ENCODE results near the gene SNRNP25. TPM values are rescaled to one million over a fixed set of nuclear protein-coding genes. Genes with fewer than 3 reads are reported as not detected.

SNRNP25 gene
- total and polyA plus RNA-seq, 2 of the 8 experiments (the other 6 are each of a cell fraction or from before 2014, with no cell fraction given) = 53.0 to 58.4 TPM

- H2AFZ ChIP-seq (ENCODE audit: low read length) = no peak overlapping the region
- no peaks in the 10 kb centered on the region for H3K79me2 ChIP-seq (ENCODE audit: control insufficient read depth in 1 of 2, insufficient read depth in 2 of 2, low read length in 2 of 2)
- H2BK12ac ChIP-seq (ENCODE audit: low read depth, low read length) = no peak overlapping the region
- WGBS, 2 experiments (ENCODE audit: extremely low coverage in 1 of 2, insufficient coverage in 1 of 2, insufficient read length in 1 of 2, insufficient replicate concordance in 2 of 2, low coverage in 1 of 2, low lambda C conversion rate in 2 of 2, missing lambda C conversion rate in 1 of 2) = 90% methylated on average over 17 of the region's 17 CpGs; no CpG with 5 or more reads in 1 of the 2 experiments
- H2BK20ac ChIP-seq (ENCODE audit: low read length) = no peak overlapping the region
- TF ChIP-seq POLR2AphosphoS5 (IDR thresholded peaks at IDR 0.05; ENCODE audit: low read depth, low read length) (peak; percentile 25; the same call in 1 of the 2 replicates), RAD21 (IDR thresholded peaks at IDR 0.05 in 1 of 2, conservative IDR thresholded peaks at IDR 0.05 in 1 of 2; ENCODE audit: low read depth in 2 of 2, low read length in 2 of 2) (no peak)
- H4K8ac ChIP-seq (ENCODE audit: extremely low read depth, insufficient read depth, low read length) = no peak overlapping the region
- no peak overlapping the region for H2BK120ac ChIP-seq (replicated peaks; ENCODE audit: low read depth, low read length)
- H4K5ac ChIP-seq (ENCODE audit: insufficient read length, low read depth, low read length) = no peak overlapping the region
- FAIRE-seq = no peak
- H3K23me2 ChIP-seq (ENCODE audit: low read depth, low read length) = peaks cover 2% of the 10 kb centered on the region; the same call in 1 of the 2 replicates
- H3K4me3 ChIP-seq (ENCODE audit: extremely low read depth in 1 of 4, insufficient read depth in 2 of 4, low read depth in 3 of 4, low read length in 4 of 4) = no peak overlapping the region
- no peak overlapping the region for H2AK5ac ChIP-seq (ENCODE audit: low read depth, low read length)
- no peak overlapping the region for H4K91ac ChIP-seq (replicated peaks; ENCODE audit: insufficient read length, low read length)
- no peak overlapping the region for H3K18ac ChIP-seq (ENCODE audit: extremely low read depth, low read length)
- POLR2A ChIA-PET (ENCODE audit: partially characterized antibody) = interaction anchor here (0.7 to 1.6 kb wide), 5 partner anchors 11 to 35 kb away, joined by 3 to 5 read pairs (median 3); partner anchors contain the start of genes POLR3K and SNRNP25
- H2BK5ac ChIP-seq (ENCODE audit: low read depth, low read length) = no peak overlapping the region
- H3K27me3 ChIP-seq (replicated peaks in 1 of 4; ENCODE audit: control insufficient read depth in 3 of 4, extremely low read depth in 1 of 4, insufficient read depth in 3 of 4, low read length in 3 of 4) = no peaks in the 10 kb centered on the region
- H3K23ac ChIP-seq (ENCODE audit: insufficient read length) = no peak overlapping the region
- H3K4me2 ChIP-seq (ENCODE audit: insufficient read depth in 1 of 2, low read depth in 2 of 2, low read length in 2 of 2) = no peak overlapping the region
- DNase-seq (ENCODE audit: low read depth in 1 of 2, low spot score in 2 of 2) = no peak
- H3K14ac ChIP-seq (ENCODE audit: insufficient read length) = no peak overlapping the region
- H4K20me1 ChIP-seq (replicated peaks in 1 of 2; ENCODE audit: control insufficient read depth in 1 of 2, insufficient read depth in 2 of 2, low read length in 2 of 2) = peaks cover 0 to 11% of the 10 kb centered on the region in 2 experiments
- no peak overlapping the region for H3K9ac ChIP-seq (replicated peaks in 1 of 4; ENCODE audit: extremely low read depth in 1 of 4, low read depth in 3 of 4, low read length in 3 of 4)
- no peaks in the 10 kb centered on the region for H3K9me3 ChIP-seq (ENCODE audit: insufficient read depth in 2 of 2, low read depth in 1 of 2, low read length in 1 of 2)
- CTCF ChIA-PET (ENCODE audit: partially characterized antibody) = interaction anchor here (1.5 kb wide), 1 partner anchor 31 kb away, joined by 4 read pairs; no protein-coding TSS in a partner anchor
- no peaks in the 10 kb centered on the region for H3K79me1 ChIP-seq (ENCODE audit: low read depth, low read length)
- H3K27ac ChIP-seq (ENCODE audit: low read depth, low read length) = no peak overlapping the region
- no peak overlapping the region for H3K56ac ChIP-seq (replicated peaks; ENCODE audit: insufficient read length, low read depth, low read length)
- no peak overlapping the region for H3K4ac ChIP-seq (replicated peaks; ENCODE audit: insufficient read length, low read depth, low read length)
- no peak overlapping the region for H2BK15ac ChIP-seq (ENCODE audit: low read length)
- H3K36me3 ChIP-seq (ENCODE audit: control insufficient read depth in 2 of 4, insufficient read depth in 4 of 4, low read length in 3 of 4) = peaks cover 0 to 3% (median 1%) of the 10 kb centered on the region in 4 experiments; a peak in 4 of 8 replicates
- H3K4me1 ChIP-seq (replicated peaks in 1 of 4; ENCODE audit: control insufficient read depth in 3 of 4, insufficient read depth in 4 of 4, low read length in 3 of 4) = no peaks in the 10 kb centered on the region; a peak in 1 of 7 replicates
Observed at GRCh38 chr16:35011-35677, 18.5 kb upstream of the SNRNP25 start.
